ENCODE measurements around the gene FARSB. TPM values are rescaled to one million over a fixed set of nuclear protein-coding genes. Genes with fewer than 3 reads are reported as not detected.

FARSB gene
- polyA plus RNA-seq, 3 donors: 5.8 to 10.9 (median 8.4) TPM

DNA sequence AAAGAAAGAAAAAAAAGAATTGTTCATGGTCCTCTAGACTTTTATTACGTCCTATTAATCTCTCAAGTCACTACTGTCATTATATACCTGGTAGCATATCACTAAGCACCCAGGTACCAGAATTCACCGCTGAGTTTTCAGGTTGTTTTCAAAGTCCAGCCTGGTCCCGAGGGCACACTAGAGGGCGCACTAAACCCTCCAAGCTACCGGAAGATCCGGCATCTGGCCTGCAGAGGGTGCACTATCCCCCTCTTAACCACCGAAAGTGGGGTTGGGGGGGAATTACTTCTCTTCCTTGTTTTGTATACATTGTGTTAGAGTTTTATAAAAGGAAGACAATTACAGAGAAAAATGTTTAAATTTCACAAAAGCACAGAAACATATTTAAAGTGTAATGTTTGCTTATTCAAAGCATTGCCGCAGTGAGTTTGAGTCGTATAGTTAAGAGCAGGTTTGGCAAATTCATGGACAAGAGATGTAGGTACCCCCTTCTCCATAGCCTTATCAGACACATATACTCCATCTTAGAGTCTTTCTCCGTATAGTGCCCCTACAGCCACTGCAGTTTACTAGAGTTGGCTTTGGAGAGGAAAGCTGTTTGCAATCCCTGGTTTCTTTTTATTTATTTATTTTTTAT, 34.8 kb upstream of the FARSB start:
- Histone ChIP-seq H3K27me3 (ENCODE audit: control insufficient read depth in 2 of 2, insufficient read depth in 2 of 2, low read length in 2 of 2) (no peaks in the 10 kb centered on the region), H3K4me3 (replicated peaks in 1 of 3; ENCODE audit: low read depth in 2 of 3, low read length in 3 of 3) (no peak overlapping the region), H3K9ac (ENCODE audit: insufficient read depth, low read length, poor library complexity, severe bottlenecking) (no peak overlapping the region), H3K36me3 (replicated peaks in 1 of 2; ENCODE audit: control insufficient read depth in 1 of 2, insufficient read depth in 2 of 2, low read length in 2 of 2) (no peaks in the 10 kb centered on the region), H3K79me2 (ENCODE audit: insufficient read depth, low read length) (no peaks in the 10 kb centered on the region), H4K20me1 (ENCODE audit: insufficient read depth, low read length) (no peaks in the 10 kb centered on the region), H3K27ac (ENCODE audit: low read depth in 1 of 2, low read length in 2 of 2) (no peak overlapping the region), H3K4me1 (ENCODE audit: control insufficient read depth in 1 of 2, insufficient read depth in 2 of 2, low read length in 2 of 2) (peaks cover 0 to 6% of the 10 kb centered on the region in 2 donors), H2AFZ (ENCODE audit: insufficient read depth, low read depth, low read length, poor library complexity, severe bottlenecking) (no peak overlapping the region), H3K9me3 (replicated peaks in 1 of 2; ENCODE audit: control insufficient read depth in 1 of 2, insufficient read depth in 1 of 2, low read length in 2 of 2) (no peaks in the 10 kb centered on the region), H3K4me2 (replicated peaks; ENCODE audit: extremely low read depth, low read length, poor library complexity, severe bottlenecking) (no peak overlapping the region)
- Mint-ChIP-seq H3K27me3 (ENCODE audit: low read depth in 3 of 3) (no peaks in the 10 kb centered on the region), H3K36me3 (peaks cover 3 to 5% of the 10 kb centered on the region in 2 donors), H3K4me3 (no peak overlapping the region), H3K9me3 (peaks cover 0 to 2% (median 0%) of the 10 kb centered on the region in 7 donors), H3K4me1 (peaks cover 17% of the 10 kb centered on the region), H3K27ac (no peak overlapping the region)
- peak; percentile 100 for TF ChIP-seq CTCF (IDR thresholded peaks at IDR 0.05)
- no CpG with 5 or more reads among the region's 10 CpGs for WGBS (ENCODE audit: insufficient coverage)
- intact Hi-C loops (cut with micrococcal nuclease): loop anchor here in 1 of 2 donors (5.0 kb wide), 2 partner anchors 212 to 247 kb away; no protein-coding TSS in a partner anchor
- peak; percentile 79 to 86 (median 86) for DNase-seq

GRCh38 chr2:222689322-222689721, 33.4 kb upstream of the FARSB start:
- Histone ChIP-seq H3K4me2 (replicated peaks; ENCODE audit: extremely low read depth, low read length, poor library complexity, severe bottlenecking) (no peak overlapping the region), H3K4me1 (ENCODE audit: control insufficient read depth in 1 of 2, insufficient read depth in 2 of 2, low read length in 2 of 2) (peaks cover 0 to 6% of the 10 kb centered on the region in 2 donors), H3K4me3 (replicated peaks in 1 of 3; ENCODE audit: low read depth in 2 of 3, low read length in 3 of 3) (no peak overlapping the region), H3K36me3 (replicated peaks in 1 of 2; ENCODE audit: control insufficient read depth in 1 of 2, insufficient read depth in 2 of 2, low read length in 2 of 2) (no peaks in the 10 kb centered on the region), H3K79me2 (ENCODE audit: insufficient read depth, low read length) (no peaks in the 10 kb centered on the region), H3K27ac (ENCODE audit: low read depth in 1 of 2, low read length in 2 of 2) (no peak overlapping the region), H2AFZ (ENCODE audit: insufficient read depth, low read depth, low read length, poor library complexity, severe bottlenecking) (peak overlapping the region; percentile 11), H3K27me3 (ENCODE audit: control insufficient read depth in 2 of 2, insufficient read depth in 2 of 2, low read length in 2 of 2) (no peaks in the 10 kb centered on the region), H4K20me1 (ENCODE audit: insufficient read depth, low read length) (no peaks in the 10 kb centered on the region), H3K9ac (ENCODE audit: insufficient read depth, low read length, poor library complexity, severe bottlenecking) (no peak overlapping the region), H3K9me3 (replicated peaks in 1 of 2; ENCODE audit: control insufficient read depth in 1 of 2, insufficient read depth in 1 of 2, low read length in 2 of 2) (no peaks in the 10 kb centered on the region)
- peaks cover 0 to 2% (median 0%) of the 10 kb centered on the region in 7 donors for H3K9me3 Mint-ChIP-seq
- H3K4me3 Mint-ChIP-seq: no peak overlapping the region
- no peak for DNase-seq
- peaks cover 1 to 4% (median 1%) of the 10 kb centered on the region in 3 donors for H3K27me3 Mint-ChIP-seq (ENCODE audit: low read depth in 3 of 3)
- no CpG with 5 or more reads among the region's 2 CpGs for WGBS (ENCODE audit: insufficient coverage)
- no peak for TF ChIP-seq CTCF (IDR thresholded peaks at IDR 0.05)
- peaks cover 17% of the 10 kb centered on the region for H3K4me1 Mint-ChIP-seq
- intact Hi-C loops (cut with micrococcal nuclease): no loop called here
- peaks cover 3 to 5% of the 10 kb centered on the region in 2 donors for H3K36me3 Mint-ChIP-seq
- peak overlapping the region in 1 of 7 donors; percentile 73 for H3K27ac Mint-ChIP-seq

Data from CD14-positive monocyte (primary cell).